ENCODE results near the gene POLD1.

POLD1 gene

GRCh38 chr19:50376166-50377050, 7.7 kb upstream of the POLD1 start, which contains the start of gene NR1H2:
Gene NR1H2, plus strand, starts transcription at chr19:50376457. Its CDS starts 1,149 bp downstream, at chr19:50377606.
- Histone ChIP-seq H4K20me1 (ENCODE audit: insufficient read depth, low read length) (no peaks in the 10 kb centered on the region), H3K27me3 (ENCODE audit: insufficient read depth, low read length) (no peaks in the 10 kb centered on the region), H3K4me2 (ENCODE audit: low read length) (peak within 1 kb of the TSS; percentile 72), H3K9ac (ENCODE audit: low read length) (peak within 1 kb of the TSS; percentile 89), H3K9me2 (ENCODE audit: low read depth, low read length) (no peaks in the 10 kb centered on the region), H2AFZ (ENCODE audit: low read length) (no peak within 1 kb of the TSS), H3K79me2 (ENCODE audit: insufficient read depth, low read length) (no peaks in the 10 kb centered on the region), H3K9me3 (ENCODE audit: low read length) (no peaks in the 10 kb centered on the region), H3K36me3 (ENCODE audit: insufficient read depth, low read length) (peaks cover 38% of the 10 kb centered on the region), H3K4me3 (ENCODE audit: low read depth, low read length, poor library complexity, severe bottlenecking) (peak within 1 kb of the TSS; percentile 89), H3K4me1 (ENCODE audit: insufficient read depth, low read length, severe bottlenecking) (peaks cover 5% of the 10 kb centered on the region), H3F3A (ENCODE audit: insufficient read depth, low read length) (no peaks in the 10 kb centered on the region), H3K27ac (ENCODE audit: low read depth, low read length, poor library complexity, severe bottlenecking) (peak within 1 kb of the TSS; percentile 98)
- TF ChIP-seq EZH2 (IDR thresholded peaks at IDR 0.05; ENCODE audit: borderline replicate concordance, low read length) (no peak), CTCF (IDR thresholded peaks at IDR 0.05; ENCODE audit: low read length) (no peak)

- H3K27ac ChIP-seq (ENCODE audit: low read depth, low read length, poor library complexity, severe bottlenecking): no peak overlapping the region
- TF ChIP-seq EZH2 (IDR thresholded peaks at IDR 0.05; ENCODE audit: borderline replicate concordance, low read length): no peak
- no peak for TF ChIP-seq CTCF (IDR thresholded peaks at IDR 0.05; ENCODE audit: low read length)
- peaks cover 5% of the 10 kb centered on the region for H3K4me1 ChIP-seq (ENCODE audit: insufficient read depth, low read length, severe bottlenecking)
- no peaks in the 10 kb centered on the region for H3K9me2 ChIP-seq (ENCODE audit: low read depth, low read length)
- peaks cover 43% of the 10 kb centered on the region for H3K36me3 ChIP-seq (ENCODE audit: insufficient read depth, low read length)
- H3K79me2 ChIP-seq (ENCODE audit: insufficient read depth, low read length): no peaks in the 10 kb centered on the region
- no peaks in the 10 kb centered on the region for H3F3A ChIP-seq (ENCODE audit: insufficient read depth, low read length)
- H2AFZ ChIP-seq (ENCODE audit: low read length): no peak overlapping the region
- H3K9me3 ChIP-seq (ENCODE audit: low read length): no peaks in the 10 kb centered on the region
- H3K27me3 ChIP-seq (ENCODE audit: insufficient read depth, low read length): no peaks in the 10 kb centered on the region
- H3K4me2 ChIP-seq (ENCODE audit: low read length): peak overlapping the region; percentile 35; the same call in 1 of the 2 replicates
- H3K9ac ChIP-seq (ENCODE audit: low read length): no peak overlapping the region
- H4K20me1 ChIP-seq (ENCODE audit: insufficient read depth, low read length): no peaks in the 10 kb centered on the region
- H3K4me3 ChIP-seq (ENCODE audit: low read depth, low read length, poor library complexity, severe bottlenecking): peak overlapping the region; percentile 89
Measured at GRCh38 chr19:50377051-50377461, 7.1 kb upstream of the POLD1 start.

GRCh38 chr19:50377517-50377916, 6.6 kb upstream of the POLD1 start:
- Histone ChIP-seq H3K9me2 (ENCODE audit: low read depth, low read length) (no peaks in the 10 kb centered on the region), H3K79me2 (ENCODE audit: insufficient read depth, low read length) (no peaks in the 10 kb centered on the region), H4K20me1 (ENCODE audit: insufficient read depth, low read length) (no peaks in the 10 kb centered on the region), H3F3A (ENCODE audit: insufficient read depth, low read length) (no peaks in the 10 kb centered on the region), H3K9ac (ENCODE audit: low read length) (no peak overlapping the region), H3K4me1 (ENCODE audit: insufficient read depth, low read length, severe bottlenecking) (peaks cover 5% of the 10 kb centered on the region), H3K4me2 (ENCODE audit: low read length) (peak overlapping the region; percentile 35; the same call in 1 of the 2 replicates), H3K27ac (ENCODE audit: low read depth, low read length, poor library complexity, severe bottlenecking) (no peak overlapping the region), H3K4me3 (ENCODE audit: low read depth, low read length, poor library complexity, severe bottlenecking) (peak overlapping the region; percentile 89), H2AFZ (ENCODE audit: low read length) (no peak overlapping the region), H3K36me3 (ENCODE audit: insufficient read depth, low read length) (peaks cover 43% of the 10 kb centered on the region), H3K9me3 (ENCODE audit: low read length) (no peaks in the 10 kb centered on the region), H3K27me3 (ENCODE audit: insufficient read depth, low read length) (no peaks in the 10 kb centered on the region)
- TF ChIP-seq EZH2 (IDR thresholded peaks at IDR 0.05; ENCODE audit: borderline replicate concordance, low read length) (no peak), CTCF (IDR thresholded peaks at IDR 0.05; ENCODE audit: low read length) (no peak)
